Thymus (tissue), 11 donors: ENCODE data around the gene MXRA7. TPM values are rescaled to one million over a fixed set of nuclear protein-coding genes. Genes with fewer than 3 reads are reported as not detected.
A peak's percentile ranks its signal among the peaks of the same experiment; 100 is the strongest.

ENCODE experiments used
- DNase-seq, 9 donors: peaks; one replicate each; pipeline ENCODE4 v3.0.0-alpha.2; 2013; ENCODE audit warnings: low spot score in 9 of 9, low read depth in 6 of 9, missing footprints in 1 of 9
- H3K27ac ChIP-seq, 2 donors: one replicate each; pipeline ENCODE4 v1.5.1; 2013; ENCODE audit warnings: control low read depth in 1 of 2, low read depth in 1 of 2, low read length in 1 of 2, mild to moderate bottlenecking in 1 of 2, moderate library complexity in 1 of 2
- H3K27me3 ChIP-seq, 2 donors: one replicate each; pipeline ENCODE4 v1.5.1; 2013; ENCODE audit warnings: low read length in 1 of 2; ENCODE audit not compliant: control insufficient read depth in 2 of 2, insufficient read depth in 1 of 2
- H3K36me3 ChIP-seq, 2 donors: one replicate each; pipeline ENCODE4 v1.5.1; 2013; ENCODE audit warnings: low read length in 1 of 2, mild to moderate bottlenecking in 1 of 2, moderate library complexity in 1 of 2; ENCODE audit not compliant: control insufficient read depth in 2 of 2, insufficient read depth in 2 of 2
- H3K4me1 ChIP-seq, 2 donors: one replicate each; pipeline ENCODE4 v1.5.1; 2013; ENCODE audit warnings: low read length in 2 of 2; ENCODE audit not compliant: control insufficient read depth in 2 of 2, insufficient read depth in 2 of 2
- H3K4me3 ChIP-seq, 2 donors: one replicate each; pipeline ENCODE4 v1.5.1; 2013; ENCODE audit warnings: low read length in 2 of 2, control low read depth in 1 of 2, mild to moderate bottlenecking in 1 of 2
- H3K9me3 ChIP-seq, 2 donors: one replicate each; pipeline ENCODE4 v1.5.1; 2013; ENCODE audit warnings: low read length in 1 of 2, mild to moderate bottlenecking in 1 of 2; ENCODE audit not compliant: control insufficient read depth in 2 of 2, insufficient read depth in 1 of 2
- WGBS: extraction: QIAGEN DNeasy Blood & Tissue Kit; methylation state at CpG from one replicate; pipeline ENCODE4 v1.1.7; 2013; 5-methylcytosine and 5-hydroxymethylcytosine counted together
- polyA plus RNA-seq: library from polyadenylated mRNA; stranded (reverse); fragments of 200-250 nt; gene quantifications from one replicate; pipeline ENCODE4 v1.2.3, GENCODE V29; 2013
- total RNA-seq: library from RNA; stranded (reverse); fragments of 120-200 nt; gene quantifications from one replicate; pipeline ENCODE4 v1.2.4, GENCODE V29; 2013
- donor health status: healthy.

Gene MXRA7
- total and polyA plus RNA-seq, 2 donors: 24.6 to 47.1 TPM

DNA sequence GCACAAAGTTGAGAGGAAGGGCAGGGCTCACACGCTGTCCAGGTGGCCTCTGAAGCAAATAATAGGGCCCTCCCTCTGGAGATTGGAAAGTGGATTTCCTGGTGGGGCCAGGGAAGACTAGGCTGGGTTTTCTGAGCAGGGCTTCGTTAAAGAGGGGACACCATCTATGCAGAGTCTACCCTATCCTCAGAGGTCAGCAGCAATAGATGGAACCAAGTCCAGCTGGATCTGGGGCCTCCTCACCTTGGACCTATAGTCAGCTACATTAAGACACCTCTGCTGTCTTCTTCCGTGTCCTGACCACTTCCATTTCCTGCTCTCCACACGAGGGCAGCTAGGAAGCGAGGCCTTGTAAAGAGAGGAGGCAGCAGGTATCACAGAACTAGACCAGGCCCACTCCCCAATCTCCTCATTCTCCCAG lies 52.5 kb downstream of the MXRA7 start:
- Histone ChIP-seq H3K27me3 (no peaks in the 10 kb centered on the region), H3K27ac (no peak overlapping the region), H3K4me3 (no peak overlapping the region), H3K4me1 (peaks cover 9 to 16% of the 10 kb centered on the region in 2 donors), H3K36me3 (no peaks in the 10 kb centered on the region), H3K9me3 (no peaks in the 10 kb centered on the region)
- DNase-seq: no peak
- WGBS: 83% methylated on average over 5 of the region's 5 CpGs

GRCh38 chr17:76657505-76658241 lies 53.1 kb downstream of the MXRA7 start:
- Histone ChIP-seq H3K36me3 (no peaks in the 10 kb centered on the region), H3K4me1 (peaks cover 9 to 16% of the 10 kb centered on the region in 2 donors), H3K27me3 (no peaks in the 10 kb centered on the region), H3K9me3 (no peaks in the 10 kb centered on the region), H3K4me3 (no peak overlapping the region), H3K27ac (no peak overlapping the region)
- 95% methylated on average over 8 of the region's 8 CpGs for WGBS
- no peak for DNase-seq

DNA sequence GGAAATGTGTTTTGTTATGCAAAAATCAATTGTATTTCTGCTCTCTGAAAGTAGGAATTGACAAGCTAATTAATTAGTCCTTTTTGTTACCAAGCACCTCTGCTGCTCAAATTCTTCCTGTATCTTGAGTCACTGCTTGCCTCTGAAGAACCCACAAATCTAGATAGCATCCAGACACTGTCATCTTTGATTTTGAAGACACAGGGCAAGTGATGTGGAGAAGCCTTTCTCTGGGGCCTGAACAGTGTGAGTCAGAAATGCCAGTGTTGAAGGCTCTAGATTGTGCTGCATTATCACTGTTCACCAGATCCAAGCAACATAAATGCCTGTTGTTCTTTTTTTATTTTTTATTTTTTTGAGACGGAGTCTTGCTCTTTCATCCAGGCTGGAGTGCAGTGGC lies 56.4 kb downstream of the MXRA7 start:
- 90% methylated on average over 1 of the region's 1 CpG for WGBS
- peaks cover under 1 to 11% of the 10 kb centered on the region in 2 donors for H3K4me1 ChIP-seq
- DNase-seq: peak in 1 of 9 donors; percentile 29
- no peaks in the 10 kb centered on the region for H3K27me3 ChIP-seq
- H3K9me3 ChIP-seq: no peaks in the 10 kb centered on the region
- H3K36me3 ChIP-seq: no peaks in the 10 kb centered on the region
- H3K4me3 ChIP-seq: no peak overlapping the region
- H3K27ac ChIP-seq: no peak overlapping the region

GRCh38 chr17:76650504-76650903 lies 60.3 kb downstream of the MXRA7 start:
- Histone ChIP-seq H3K27me3 (no peaks in the 10 kb centered on the region), H3K9me3 (peaks cover 0 to 5% of the 10 kb centered on the region in 2 donors), H3K4me1 (peaks cover 0 to 4% of the 10 kb centered on the region in 2 donors), H3K4me3 (no peak overlapping the region), H3K36me3 (no peaks in the 10 kb centered on the region), H3K27ac (no peak overlapping the region)
- DNase-seq: no peak
- WGBS: 95% methylated on average over 5 of the region's 5 CpGs

DNA sequence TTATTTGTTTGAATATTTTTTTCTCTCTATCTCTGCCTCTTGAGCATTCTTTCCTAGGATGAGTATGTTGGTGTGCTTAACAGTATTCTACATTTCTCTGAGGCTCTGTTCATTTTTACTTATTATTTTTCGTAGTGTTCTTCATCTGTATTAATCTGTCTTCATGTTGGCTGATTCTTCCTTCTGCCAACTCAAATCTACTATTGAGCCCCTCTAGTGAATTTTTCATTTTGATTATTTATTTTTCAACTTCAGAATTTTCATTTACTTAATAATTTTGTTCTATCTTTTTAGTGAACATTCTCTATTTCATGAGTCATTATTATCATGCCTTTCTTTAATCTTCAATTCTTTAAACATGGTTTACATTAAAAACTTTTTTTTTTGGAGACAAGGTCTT lies 64.1 kb downstream of the MXRA7 start:
- H3K9me3 ChIP-seq: peaks cover 0 to 5% of the 10 kb centered on the region in 2 donors
- H3K27me3 ChIP-seq: no peaks in the 10 kb centered on the region
- no peak overlapping the region for H3K4me3 ChIP-seq
- no peaks in the 10 kb centered on the region for H3K36me3 ChIP-seq
- peaks cover 0 to 5% of the 10 kb centered on the region in 2 donors for H3K4me1 ChIP-seq
- no peak for DNase-seq
- H3K27ac ChIP-seq: no peak overlapping the region
- whole genome bisulfite sequencing: 96% methylated on average over 1 of the region's 1 CpG

GRCh38 chr17:76645481-76645880 lies 65.3 kb downstream of the MXRA7 start:
- Histone ChIP-seq H3K4me3 (no peak overlapping the region), H3K9me3 (peaks cover 0 to 5% of the 10 kb centered on the region in 2 donors), H3K27ac (no peak overlapping the region), H3K27me3 (no peaks in the 10 kb centered on the region), H3K36me3 (no peaks in the 10 kb centered on the region), H3K4me1 (peaks cover 0 to 4% of the 10 kb centered on the region in 2 donors)
- WGBS: 87% methylated on average over 5 of the region's 5 CpGs
- DNase-seq: no peak

DNA sequence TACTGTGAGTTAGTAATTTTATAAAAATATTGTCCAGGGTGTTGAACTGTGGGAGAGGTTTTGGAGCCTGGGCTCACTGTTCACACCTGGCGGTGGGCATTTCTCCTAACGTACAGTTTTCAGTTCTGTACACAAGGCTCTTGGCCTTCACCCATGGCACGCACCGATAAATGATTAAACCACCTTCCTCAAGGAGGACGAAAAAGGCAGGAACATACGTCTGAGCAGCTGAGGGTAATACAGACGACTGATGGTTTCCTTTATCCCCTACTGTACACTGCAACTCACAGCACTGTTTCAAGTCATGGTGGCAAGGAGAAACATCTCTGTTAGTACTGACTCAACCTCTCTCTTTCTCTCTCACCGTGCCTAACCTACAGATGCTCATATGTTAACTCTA lies 65.8 kb downstream of the MXRA7 start:
- Histone ChIP-seq H3K4me3 (no peak overlapping the region), H3K27ac (no peak overlapping the region), H3K9me3 (peaks cover 0 to 5% of the 10 kb centered on the region in 2 donors), H3K4me1 (peaks cover 0 to 4% of the 10 kb centered on the region in 2 donors), H3K27me3 (no peaks in the 10 kb centered on the region), H3K36me3 (no peaks in the 10 kb centered on the region)
- no peak for DNase-seq
- WGBS: 95% methylated on average over 8 of the region's 8 CpGs

DNA sequence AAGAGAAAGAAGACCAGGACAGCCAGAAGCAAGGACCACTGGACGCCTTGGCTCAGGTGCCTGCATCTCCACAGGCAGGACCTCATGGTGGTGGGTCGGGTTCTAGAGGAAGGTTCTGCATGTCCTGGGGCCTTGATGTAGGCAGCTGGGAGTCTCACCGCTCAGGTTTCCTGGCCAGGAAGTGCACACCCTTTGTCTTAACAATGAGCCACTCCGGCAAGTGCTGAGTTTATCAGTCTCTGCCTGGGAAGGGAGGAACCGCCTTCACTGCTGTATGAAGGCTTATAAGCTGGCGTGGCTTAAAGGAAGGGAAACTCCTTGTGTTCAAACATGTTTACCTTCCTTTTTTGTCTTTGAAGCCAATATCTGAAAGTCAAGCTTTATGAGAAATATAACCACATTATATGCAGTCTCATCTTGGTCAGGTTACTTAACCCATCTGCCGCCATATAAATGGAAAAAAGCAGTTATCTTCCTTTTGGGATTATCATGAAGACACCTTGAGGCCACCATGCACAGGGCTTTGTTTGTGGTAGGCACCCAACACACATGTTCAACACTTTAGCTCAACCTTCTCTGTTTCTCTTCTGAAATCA lies 67.1 kb downstream of the MXRA7 start, which contains the start of gene ST6GALNAC1:
Gene ST6GALNAC1 (minus strand): TSS at position 205 of the 596 bp plus-strand sequence. CDS start 119 bp downstream, at position 86.
- WGBS: 68% methylated on average over 7 of the region's 7 CpGs
- DNase-seq: peak in 4 of 9 donors; percentile 9 to 56 (median 24)
- H3K4me3 ChIP-seq: no peak within 1 kb of the TSS

GRCh38 chr17:76642994-76643393 lies 67.8 kb downstream of the MXRA7 start:
- no peak overlapping the region for H3K27ac ChIP-seq
- no peak overlapping the region for H3K4me3 ChIP-seq
- DNase-seq: no peak
- peaks cover 0 to 5% of the 10 kb centered on the region in 2 donors for H3K9me3 ChIP-seq
- WGBS: 97% methylated on average over 6 of the region's 6 CpGs
- H3K36me3 ChIP-seq: no peaks in the 10 kb centered on the region
- H3K4me1 ChIP-seq: peaks cover 0 to 4% of the 10 kb centered on the region in 2 donors
- no peaks in the 10 kb centered on the region for H3K27me3 ChIP-seq

More for the DNA sequence above, 67.1 kb downstream of the MXRA7 start, which contains the start of gene ST6GALNAC1:
- Histone ChIP-seq H3K36me3 (no peaks in the 10 kb centered on the region), H3K27me3 (no peaks in the 10 kb centered on the region), H3K27ac (no peak within 1 kb of the TSS), H3K9me3 (peaks cover 0 to 5% of the 10 kb centered on the region in 2 donors), H3K4me1 (peaks cover 0 to 4% of the 10 kb centered on the region in 2 donors)
